ENCODE data around the gene TMPRSS11D. TPM values are rescaled to one million over a fixed set of nuclear protein-coding genes. Genes with fewer than 3 reads are reported as not detected.

Gene TMPRSS11D
- total RNA-seq, 2 experiments from 2014 or later, result not detected

GRCh38 chr4:67907650-67908049 lies 23.8 kb upstream of the TMPRSS11D start:
- no peak for TF ChIP-seq CTCF (IDR thresholded peaks at IDR 0.05)
- Mint-ChIP-seq H3K27ac (no peak overlapping the region), H3K4me3 (no peak overlapping the region), H3K36me3 (ENCODE audit: low read depth) (no peaks in the 10 kb centered on the region), H3K4me1 (ENCODE audit: low read depth) (no peaks in the 10 kb centered on the region), H3K9me3 (peaks cover 3% of the 10 kb centered on the region), H3K27me3 (peaks cover 5% of the 10 kb centered on the region)
- intact Hi-C loops (cut with micrococcal nuclease), result no loop called here
- ATAC-seq (no peak), DNase-seq (no peak)
- POLR2A ChIA-PET, result no interaction called here
- CTCF ChIA-PET, result no interaction called here

- POLR2A ChIA-PET, result no interaction called here
- DNase-seq, result no peak
Measured at GRCh38 chr4:67899096-67899495, 15.3 kb upstream of the TMPRSS11D start.

GRCh38 chr4:67897686-67898085 lies 13.9 kb upstream of the TMPRSS11D start:
- no peaks in the 10 kb centered on the region for H3K36me3 Mint-ChIP-seq (ENCODE audit: low read depth)
- no peak overlapping the region for H3K27ac Mint-ChIP-seq
- ATAC-seq (no peak), DNase-seq (no peak)
- no peaks in the 10 kb centered on the region for H3K9me3 Mint-ChIP-seq
- no peaks in the 10 kb centered on the region for H3K4me1 Mint-ChIP-seq (ENCODE audit: low read depth)
- H3K27me3 Mint-ChIP-seq, result no peaks in the 10 kb centered on the region
- ChIA-PET POLR2A (interaction anchor here (0.6 kb wide), 1 partner anchor 24 kb away, joined by 3 read pairs; no protein-coding TSS in a partner anchor), CTCF (interaction anchor here (2.8 kb wide), 1 partner anchor 13 kb away, joined by 7 read pairs; no protein-coding TSS in a partner anchor)
- TF ChIP-seq CTCF (IDR thresholded peaks at IDR 0.05), result no peak
- intact Hi-C loops (cut with micrococcal nuclease), result no loop called here
- no peak overlapping the region for H3K4me3 Mint-ChIP-seq

More at GRCh38 chr4:67899096-67899495, 15.3 kb upstream of the TMPRSS11D start:
- CTCF ChIA-PET, result interaction anchor here (1.2 kb wide), 1 partner anchor 11 kb away, joined by 3 read pairs; no protein-coding TSS in a partner anchor
- Mint-ChIP-seq H3K4me3 (no peak overlapping the region), H3K36me3 (ENCODE audit: low read depth) (no peaks in the 10 kb centered on the region), H3K27me3 (peaks cover 2% of the 10 kb centered on the region), H3K9me3 (no peaks in the 10 kb centered on the region), H3K27ac (no peak overlapping the region), H3K4me1 (ENCODE audit: low read depth) (no peaks in the 10 kb centered on the region)
- intact Hi-C loops (cut with micrococcal nuclease), result no loop called here
- no peak for TF ChIP-seq CTCF (IDR thresholded peaks at IDR 0.05)
- no peak for ATAC-seq

GRCh38 chr4:67896421-67897065 lies 12.7 kb upstream of the TMPRSS11D start:
- POLR2A ChIA-PET, result no interaction called here
- Mint-ChIP-seq H3K4me1 (ENCODE audit: low read depth) (no peaks in the 10 kb centered on the region), H3K9me3 (no peaks in the 10 kb centered on the region), H3K4me3 (no peak overlapping the region), H3K36me3 (ENCODE audit: low read depth) (no peaks in the 10 kb centered on the region), H3K27ac (no peak overlapping the region), H3K27me3 (no peaks in the 10 kb centered on the region)
- CTCF ChIA-PET, result interaction anchor here (2.8 kb wide), 1 partner anchor 14 kb away, joined by 7 read pairs; no protein-coding TSS in a partner anchor
- DNase-seq (no peak), ATAC-seq (no peak)
- intact Hi-C loops (cut with micrococcal nuclease), result no loop called here
- no peak for TF ChIP-seq CTCF (IDR thresholded peaks at IDR 0.05)

- ATAC-seq (no peak), DNase-seq (no peak)
- no peaks in the 10 kb centered on the region for H3K9me3 Mint-ChIP-seq
- no peak overlapping the region for H3K4me3 Mint-ChIP-seq
- no peaks in the 10 kb centered on the region for H3K27me3 Mint-ChIP-seq
- H3K27ac Mint-ChIP-seq, result no peak overlapping the region
- CTCF ChIA-PET, result no interaction called here
- no peak for TF ChIP-seq CTCF (IDR thresholded peaks at IDR 0.05)
- no peaks in the 10 kb centered on the region for H3K36me3 Mint-ChIP-seq (ENCODE audit: low read depth)
- H3K4me1 Mint-ChIP-seq (ENCODE audit: low read depth), result no peaks in the 10 kb centered on the region
- intact Hi-C loops (cut with micrococcal nuclease), result no loop called here
- POLR2A ChIA-PET, result no interaction called here
Measured at GRCh38 chr4:67894659-67895058, 10.9 kb upstream of the TMPRSS11D start.

Measured in activated CD8-positive, alpha-beta T cell treated with anti-CD3 and anti-CD28 coated beads for 36 hours (primary cell).